K562 (cell line): ENCODE measurements around the gene CCDC82. TPM values are rescaled to one million over a fixed set of nuclear protein-coding genes. Genes with fewer than 3 reads are reported as not detected.

Experiments
- BHLHE40 ChIP-seq: IDR thresholded peaks from 2 replicates; pipeline ENCODE4 v1.6.1; 2011; ENCODE audit warnings: low read length, improper control_type of control experiment
- C11orf30 ChIP-seq: fragments of 450-650 bp; IDR thresholded peaks from 2 replicates; pipeline ENCODE4 v1.6.1; 2016; ENCODE audit warnings: low read depth, mild to moderate bottlenecking
- CREM ChIP-seq: IDR thresholded peaks from 2 replicates; pipeline ENCODE4 v1.6.1; 2014; ENCODE audit warnings: antibody characterized with exemption, low read depth
- CTBP1 ChIP-seq: fragments of 450-650 bp; IDR thresholded peaks from 2 replicates; pipeline ENCODE4 v1.6.1; 2016; ENCODE audit warnings: borderline replicate concordance
- EP300 ChIP-seq: IDR thresholded peaks from 2 replicates; pipeline ENCODE4 v1.6.1; 2012; ENCODE audit warnings: low read length, improper control_type of control experiment
- EZH2 ChIP-seq: IDR thresholded peaks from 2 replicates; pipeline ENCODE4 v1.6.1; 2012; ENCODE audit warnings: low read depth, mild to moderate bottlenecking, inconsistent platforms, low read length, borderline replicate concordance
- FIP1L1 ChIP-seq: fragments of 200-400 bp; formaldehyde crosslinking; IDR thresholded peaks from 2 replicates; pipeline ENCODE4 v1.6.1; 2018; ENCODE audit warnings: mild to moderate bottlenecking, low read depth, low read length; ENCODE audit not compliant: poor library complexity, severe bottlenecking
- FOXK1 ChIP-seq: sonication (generic); formaldehyde crosslinking; IDR thresholded peaks from 2 replicates; pipeline ENCODE4 v1.8.0; 2022; ENCODE audit warnings: missing genetic modification reagents, mild to moderate bottlenecking, borderline replicate concordance
- FUS ChIP-seq: fragments of 200-400 bp; formaldehyde crosslinking; optimal IDR thresholded peaks from 2 replicates; pipeline ENCODE3; 2017; ENCODE audit warnings: low read depth, low read length
- ILF3 ChIP-seq: fragments of 450-650 bp; IDR thresholded peaks from 2 replicates; pipeline ENCODE4 v1.6.1; 2018; ENCODE audit warnings: antibody characterized with exemption, mild to moderate bottlenecking, moderate library complexity, borderline replicate concordance
- JUND ChIP-seq, 2 experiments: IDR thresholded peaks; 2 replicates in 1 of 2; 3 replicates in 1 of 2; pipeline ENCODE4 v1.6.1; 2011; ENCODE audit warnings: borderline replicate concordance in 2 of 2, low read depth in 2 of 2, low read length in 2 of 2, improper control_type of control experiment in 1 of 2, missing biosample characterization in 1 of 2, missing genetic modification characterization in 1 of 2, missing genetic modification reagents in 1 of 2
- LARP7 ChIP-seq: fragments of 450-650 bp; IDR thresholded peaks from 2 replicates; pipeline ENCODE4 v1.6.1; 2016
- NFE2 ChIP-seq: IDR thresholded peaks from 2 replicates; pipeline ENCODE4 v1.6.1; 2014; ENCODE audit warnings: antibody characterized with exemption, low read depth
- PTBP1 ChIP-seq: fragments of 200-400 bp; formaldehyde crosslinking; IDR thresholded peaks from 2 replicates; pipeline ENCODE4 v1.6.1; 2017; ENCODE audit warnings: low read depth, low read length
- PURB ChIP-seq: sonication (generic); formaldehyde crosslinking; IDR thresholded peaks from 2 replicates; pipeline ENCODE4 v1.9.0; 2021; ENCODE audit warnings: low read depth, mild to moderate bottlenecking, missing genetic modification reagents
- RBM22 ChIP-seq: fragments of 200-400 bp; formaldehyde crosslinking; IDR thresholded peaks from 2 replicates; pipeline ENCODE4 v1.6.1; 2018; ENCODE audit warnings: low read length, low read depth; ENCODE audit not compliant: poor library complexity, severe bottlenecking
- RFX1 ChIP-seq: fragments of 450-650 bp; IDR thresholded peaks from 2 replicates; pipeline ENCODE4 v1.6.1; 2016; ENCODE audit warnings: mild to moderate bottlenecking, moderate library complexity
- SMAD4 ChIP-seq: fragments of 250-450 bp; sonication (Bioruptor Pico); conservative IDR thresholded peaks from 2 replicates; pipeline ENCODE4 v1.8.0; 2021; ENCODE audit warnings: inconsistent platforms, mild to moderate bottlenecking, moderate library complexity
- SMC3 ChIP-seq: conservative IDR thresholded peaks from 2 replicates; pipeline ENCODE4 v1.6.1; 2011; ENCODE audit warnings: low read depth, low read length, improper control_type of control experiment; ENCODE audit not compliant: insufficient read depth
- TAF1 ChIP-seq: IDR thresholded peaks from 2 replicates; pipeline ENCODE4 v1.6.1; 2011; ENCODE audit warnings: mild to moderate bottlenecking, low read length, moderate library complexity; ENCODE audit not compliant: insufficient read depth, control insufficient read depth, severe bottlenecking; ENCODE audit errors: extremely low read depth
- WHSC1 ChIP-seq: IDR thresholded peaks from one replicate; pipeline ENCODE4 v1.6.1; 2012; ENCODE audit warnings: low read length, control low read depth, inconsistent platforms
- ZKSCAN1 ChIP-seq: fragments of 150-350 bp; IDR thresholded peaks from 2 replicates; pipeline ENCODE4 v1.6.1; 2016; ENCODE audit warnings: low read depth, low read length
- ZNF561 ChIP-seq: fragments of 450-650 bp; formaldehyde crosslinking; conservative IDR thresholded peaks from 2 replicates; pipeline ENCODE4 v1.4.0; 2020; ENCODE audit warnings: mild to moderate bottlenecking, moderate library complexity
- ZNF778 ChIP-seq: fragments of 450-650 bp; formaldehyde crosslinking; IDR thresholded peaks from 2 replicates; pipeline ENCODE4 v1.4.0; 2020; ENCODE audit warnings: mild to moderate bottlenecking, moderate library complexity
- polyA plus RNA-seq, 8 experiments: library from polyadenylated mRNA; depleted of rRNA in 4 of 8; stranded (reverse) in 5 of 8; unstranded in 3 of 8; fragments of >200 nt; fragmentation: Nextera tagmentation in 2 of 8; fragmentation: Illumina TruSeq in 1 of 8; extraction: Ambion mirVana in 2 of 8; extraction: Trizol in 1 of 8; gene quantifications; 2 replicates each; pipeline versions ENCODE4 v1.2.1 to v1.2.3, GENCODE V29; 2011 to 2014; ENCODE audit warnings: inconsistent platforms in 1 of 8, missing spikeins in 1 of 8
- total RNA-seq, 7 experiments: library from RNA; depleted of rRNA in 6 of 7; stranded (reverse); fragments of >200 nt in 6 of 7; fragmentation: Illumina TruSeq in 2 of 7; extraction: Trizol in 2 of 7; gene quantifications; 2 replicates each; pipeline versions ENCODE4 v1.2.1 to v1.2.3, GENCODE V29; 2011 to 2021; ENCODE audit warnings: low replicate concordance in 1 of 7
- TF ChIP-seq, protein P1 (sequence below): sonication (generic); formaldehyde crosslinking; IDR thresholded peaks from 2 replicates; pipeline ENCODE4 v1.9.0; 2022; ENCODE audit warnings: mild to moderate bottlenecking, missing genetic modification reagents
- TF ChIP-seq, protein P2 (sequence below): fragments of 250-450 bp; sonication (Bioruptor Pico); IDR thresholded peaks from 2 replicates; pipeline ENCODE4 v1.8.0; 2021; ENCODE audit warnings: mild to moderate bottlenecking, moderate library complexity
- TF ChIP-seq, protein P3 (sequence below): fragments of 450-650 bp; conservative IDR thresholded peaks from 2 replicates; pipeline ENCODE4 v1.6.1; 2016; ENCODE audit warnings: missing genetic modification characterization, low read depth, mild to moderate bottlenecking, missing compliant biosample characterization, moderate library complexity

The CCDC82 gene
- total and polyA plus RNA-seq, 9 of the 15 experiments (the other 6 are each of a cell fraction or from before 2014, with no cell fraction given) = 12.5 to 51.3 (median 24.5) TPM

DNA sequence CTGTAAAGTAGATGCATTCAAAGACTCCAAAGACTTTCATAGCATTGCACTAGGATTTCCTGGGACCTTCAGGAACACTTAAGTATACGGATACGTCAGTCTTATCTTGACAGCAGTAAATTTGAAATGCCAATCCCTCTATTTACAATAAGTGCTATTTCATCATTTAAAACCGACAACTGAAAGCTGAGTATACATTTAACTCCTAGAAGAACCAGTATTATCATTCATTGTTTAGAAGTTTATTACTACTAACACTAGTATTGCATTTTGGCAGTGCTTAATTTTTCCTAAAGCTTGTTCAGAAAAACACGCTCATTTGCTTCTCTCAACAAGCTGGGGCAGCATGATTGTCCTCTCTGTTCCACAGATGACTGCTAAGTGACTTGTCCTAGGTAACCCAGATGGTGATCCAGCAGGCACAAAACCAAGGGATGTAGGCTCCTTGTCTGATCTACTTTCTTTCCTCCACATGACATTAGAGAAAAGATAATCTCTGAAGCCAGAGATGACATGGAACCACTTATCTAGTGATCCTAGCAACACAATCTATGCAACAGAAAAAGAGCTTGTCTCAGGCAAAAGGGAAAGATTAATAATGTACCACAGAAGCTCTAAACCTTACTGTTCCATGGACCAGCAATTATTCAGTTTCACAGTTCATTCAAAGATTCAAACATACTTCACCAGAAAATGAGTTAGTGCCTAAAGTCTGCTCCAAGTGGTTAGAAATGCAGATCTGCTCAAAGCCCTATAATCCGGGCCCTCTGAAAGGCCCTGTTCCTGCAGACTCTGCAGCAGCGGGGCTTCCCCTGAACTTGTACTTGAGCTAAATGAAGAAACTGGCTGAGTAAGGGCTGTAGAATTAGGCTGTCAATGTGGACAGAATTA is 51.9 kb downstream of the CCDC82 start (continued):
- TF ChIP-seq JUND (IDR thresholded peaks at IDR 0.05; ENCODE audit: borderline replicate concordance, low read depth, low read length) (peak; percentile 2; the same call in 1 of the 2 replicates), JUND (tag; IDR thresholded peaks at IDR 0.05; ENCODE audit: borderline replicate concordance, low read depth, low read length) (peak; percentile 44; the same call in 2 of the 3 replicates), PURB (no peak), EP300 (peak; percentile 73), ILF3 (no peak), TAF1 (no peak), PTBP1 (no peak), SMC3 (no peak), RFX1 (peak; percentile 42; the same call in 1 of the 2 replicates), LARP7 (no peak), EZH2 (no peak), SMAD4 (CRISPR knock-in tag) (no peak), CREM (peak; percentile 17; the same call in 1 of the 2 replicates), WHSC1 (no peak), BHLHE40 (no peak), ZNF561 (CRISPR knock-in tag) (no peak), ZKSCAN1 (no peak), FOXK1 (CRISPR knock-in tag) (no peak), FIP1L1 (no peak), ZNF778 (CRISPR knock-in tag) (no peak), CTBP1 (peak; percentile 89), RBM22 (no peak), FUS (no peak), NFE2 (peak; percentile 52), C11orf30 (peak; percentile 69; the same call in 1 of the 2 replicates)
- TF ChIP-seq, protein P1, sequence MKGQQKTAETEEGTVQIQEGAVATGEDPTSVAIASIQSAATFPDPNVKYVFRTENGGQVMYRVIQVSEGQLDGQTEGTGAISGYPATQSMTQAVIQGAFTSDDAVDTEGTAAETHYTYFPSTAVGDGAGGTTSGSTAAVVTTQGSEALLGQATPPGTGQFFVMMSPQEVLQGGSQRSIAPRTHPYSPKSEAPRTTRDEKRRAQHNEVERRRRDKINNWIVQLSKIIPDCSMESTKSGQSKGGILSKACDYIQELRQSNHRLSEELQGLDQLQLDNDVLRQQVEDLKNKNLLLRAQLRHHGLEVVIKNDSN (CRISPR knock-in tag) = no peak
- TF ChIP-seq, protein P2, sequence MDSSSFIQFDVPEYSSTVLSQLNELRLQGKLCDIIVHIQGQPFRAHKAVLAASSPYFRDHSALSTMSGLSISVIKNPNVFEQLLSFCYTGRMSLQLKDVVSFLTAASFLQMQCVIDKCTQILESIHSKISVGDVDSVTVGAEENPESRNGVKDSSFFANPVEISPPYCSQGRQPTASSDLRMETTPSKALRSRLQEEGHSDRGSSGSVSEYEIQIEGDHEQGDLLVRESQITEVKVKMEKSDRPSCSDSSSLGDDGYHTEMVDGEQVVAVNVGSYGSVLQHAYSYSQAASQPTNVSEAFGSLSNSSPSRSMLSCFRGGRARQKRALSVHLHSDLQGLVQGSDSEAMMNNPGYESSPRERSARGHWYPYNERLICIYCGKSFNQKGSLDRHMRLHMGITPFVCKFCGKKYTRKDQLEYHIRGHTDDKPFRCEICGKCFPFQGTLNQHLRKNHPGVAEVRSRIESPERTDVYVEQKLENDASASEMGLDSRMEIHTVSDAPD (CRISPR knock-in tag) = no peak
- TF ChIP-seq, protein P3, sequence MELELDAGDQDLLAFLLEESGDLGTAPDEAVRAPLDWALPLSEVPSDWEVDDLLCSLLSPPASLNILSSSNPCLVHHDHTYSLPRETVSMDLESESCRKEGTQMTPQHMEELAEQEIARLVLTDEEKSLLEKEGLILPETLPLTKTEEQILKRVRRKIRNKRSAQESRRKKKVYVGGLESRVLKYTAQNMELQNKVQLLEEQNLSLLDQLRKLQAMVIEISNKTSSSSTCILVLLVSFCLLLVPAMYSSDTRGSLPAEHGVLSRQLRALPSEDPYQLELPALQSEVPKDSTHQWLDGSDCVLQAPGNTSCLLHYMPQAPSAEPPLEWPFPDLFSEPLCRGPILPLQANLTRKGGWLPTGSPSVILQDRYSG (tag) = no peak
